Urothelium cell line (cell line): ENCODE data around the gene TMEM184A.
A peak's percentile ranks its signal among the peaks of the same experiment; 100 is the strongest.

Source experiments
- DNase-seq: peaks from one replicate; pipeline ENCODE4 v3.0.0; 2011; ENCODE audit warnings: low spot score, mixed read lengths
- FAIRE-seq: peaks from 2 replicates; lab custom pipeline; 2011; peaks lifted over from hg19 to GRCh38; lab: Jason Lieb, UNC

TMEM184A gene

DNA sequence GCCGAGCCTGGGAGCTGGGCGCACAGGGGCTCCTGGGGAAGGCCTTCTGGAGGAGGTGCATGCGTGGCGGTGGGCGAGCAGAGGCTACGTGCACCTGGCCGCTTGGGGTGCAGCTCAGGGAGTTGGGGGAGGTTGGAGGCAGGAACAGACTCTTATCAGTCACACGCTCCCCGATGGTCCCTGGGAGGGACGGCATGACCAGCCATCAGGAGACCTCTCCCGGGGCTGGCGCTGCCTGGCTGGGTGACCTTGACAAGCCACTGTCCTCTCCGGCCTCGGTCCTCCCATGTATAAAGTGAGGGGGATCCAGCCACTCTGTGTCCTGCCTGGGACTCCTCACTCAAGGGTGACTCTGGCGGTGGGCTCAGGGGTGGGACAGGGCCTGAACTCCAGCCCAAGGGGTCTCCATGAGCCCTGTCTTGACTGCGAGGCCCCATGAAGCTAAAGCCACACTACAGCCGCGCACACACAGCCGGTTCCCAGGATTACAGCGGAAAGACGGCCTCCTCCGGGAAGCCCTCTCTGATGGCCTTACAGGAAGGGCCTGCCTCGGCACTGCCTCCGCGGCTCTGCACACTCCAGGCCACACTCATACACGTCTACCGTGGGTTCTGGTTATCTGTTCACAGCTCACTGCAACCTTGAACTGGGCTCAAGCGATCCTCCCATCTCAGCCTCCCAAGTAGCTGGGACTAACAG lies 2.3 kb downstream of the TMEM184A start:
- FAIRE-seq (peak; percentile 88), DNase-seq (no peak)

DNA sequence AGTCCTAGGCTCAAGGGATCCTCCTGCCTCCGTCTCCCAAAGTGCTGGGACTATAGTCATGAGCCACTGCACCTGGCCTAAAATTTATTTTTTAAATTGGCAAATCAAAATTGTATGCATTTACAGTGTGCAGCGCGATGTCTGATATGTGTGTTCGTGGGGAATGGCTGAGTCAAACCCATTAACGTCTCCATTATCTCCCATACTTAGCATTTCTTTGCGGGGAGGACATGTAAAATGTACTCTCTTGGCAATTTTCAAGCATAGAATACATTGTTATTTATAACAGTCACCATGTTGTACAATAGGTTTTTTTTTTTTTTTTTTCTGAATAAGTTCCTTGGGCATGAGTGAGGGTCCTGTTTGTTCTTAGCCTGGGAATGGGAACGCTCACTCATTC lies 3.8 kb downstream of the TMEM184A start:
- no peak for DNase-seq
- FAIRE-seq, result peak; percentile 65

DNA sequence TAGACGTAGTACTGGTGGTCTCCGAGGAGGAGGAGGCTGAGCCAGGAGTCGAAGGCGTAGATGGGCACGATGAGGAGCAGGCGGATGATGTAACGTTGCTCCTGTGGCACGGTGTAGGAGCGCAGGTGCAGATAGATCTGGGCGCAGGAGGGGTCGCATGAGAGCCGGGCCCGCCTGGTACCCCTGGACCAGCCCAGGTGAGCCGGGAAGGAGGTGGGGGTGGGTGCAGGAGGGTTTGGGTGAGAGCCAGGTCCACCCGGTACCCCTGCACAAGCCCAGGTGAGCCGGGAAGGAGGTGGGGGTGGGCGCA lies 5.2 kb downstream of the TMEM184A start:
- DNase-seq (no peak), FAIRE-seq (peak; percentile 68)

DNA sequence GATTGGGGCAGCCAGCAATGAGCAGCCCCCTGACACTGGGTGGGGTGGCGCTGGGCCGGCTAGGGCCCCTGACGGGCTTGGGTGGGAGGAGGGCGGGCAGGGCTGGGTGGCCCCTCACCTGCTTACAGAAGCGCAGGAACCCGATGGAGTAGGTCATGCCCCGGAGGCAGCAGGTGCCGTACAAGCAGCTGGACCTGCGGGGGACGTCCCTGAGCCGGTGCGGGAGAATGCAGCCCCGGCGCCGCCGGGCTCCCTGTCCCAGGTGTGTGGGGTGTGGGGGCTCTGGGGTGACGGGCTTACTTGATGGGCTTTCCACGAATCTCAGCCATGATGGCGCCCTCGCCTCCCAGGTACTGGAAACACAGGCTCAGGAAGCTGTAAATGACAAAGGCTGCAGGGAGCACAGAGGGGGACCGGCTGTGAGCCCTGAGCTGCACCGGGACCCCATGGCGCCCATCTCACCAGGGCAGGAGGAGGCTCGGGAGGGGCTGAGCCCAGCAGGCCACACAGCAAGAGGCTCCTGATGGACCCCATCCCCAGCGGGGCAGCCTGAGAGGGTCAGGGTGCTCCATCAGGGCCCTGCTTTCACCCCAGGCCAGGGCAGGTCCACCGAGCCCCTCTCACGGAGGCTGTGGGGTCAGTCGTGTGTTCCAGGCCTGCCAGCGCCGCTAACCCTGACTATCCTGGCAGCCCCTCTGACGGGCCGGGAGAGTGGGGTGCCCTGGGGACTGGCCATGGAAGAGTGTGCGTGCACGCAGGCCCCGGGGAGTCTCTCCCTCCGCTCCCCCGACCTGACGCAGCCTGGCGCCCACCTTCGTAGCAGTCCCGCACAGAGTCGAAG lies 5.8 kb downstream of the TMEM184A start:
- DNase-seq (no peak), FAIRE-seq (peak; percentile 85)

DNA sequence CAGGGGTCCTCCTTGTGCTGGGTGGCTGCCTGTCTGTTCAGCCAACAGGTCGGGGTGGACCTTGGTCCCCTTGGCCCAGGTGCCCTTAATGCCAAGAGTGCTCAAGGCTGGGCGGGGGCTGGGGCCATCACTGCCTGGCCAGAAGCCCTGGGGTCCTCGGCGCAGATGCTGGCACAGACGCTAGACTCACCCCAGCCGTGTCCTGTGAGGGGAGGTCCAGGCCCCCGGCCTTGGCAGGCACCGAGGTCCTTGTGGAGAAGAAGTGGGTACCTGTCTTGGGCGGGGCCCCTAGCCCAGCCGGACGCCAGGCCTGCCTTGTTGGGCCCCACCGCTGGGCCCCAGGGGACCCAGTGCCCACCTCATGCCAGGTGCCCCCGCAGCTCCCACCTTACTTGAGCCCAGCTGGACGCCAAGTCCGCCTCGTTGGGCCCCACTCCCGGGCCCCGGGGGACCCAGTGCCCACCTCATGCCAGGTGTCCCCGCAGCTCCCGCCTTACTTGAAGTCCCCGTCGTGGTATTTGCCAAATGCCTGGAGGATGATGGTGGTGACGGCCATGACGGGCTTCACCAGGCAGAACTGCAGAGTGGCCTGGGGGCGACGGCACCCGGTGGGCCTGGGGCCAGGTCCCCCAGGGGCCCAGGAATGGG lies 6.5 kb downstream of the TMEM184A start:
- no peak for DNase-seq
- peak; percentile 5 for FAIRE-seq

DNA sequence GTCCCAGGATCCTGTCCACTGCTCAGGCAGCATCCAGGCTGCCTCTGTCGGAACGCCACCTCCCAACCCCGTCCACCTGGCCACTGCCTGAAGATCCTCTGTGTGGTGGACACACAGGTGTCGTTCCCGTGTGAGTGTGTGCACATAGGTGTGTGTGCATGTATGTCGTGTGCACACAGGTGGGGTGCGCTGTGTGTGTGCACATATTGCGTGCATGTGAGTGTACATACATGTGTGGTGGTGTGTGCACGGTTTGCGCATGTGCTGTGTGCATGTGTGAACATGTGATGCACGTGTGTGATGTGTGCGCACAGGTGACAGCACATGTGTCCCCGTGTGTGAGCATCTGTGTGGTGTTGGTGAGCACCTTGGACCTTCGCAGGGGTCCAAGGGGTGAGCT lies 7.1 kb downstream of the TMEM184A start:
- FAIRE-seq (peak; percentile 100), DNase-seq (no peak)

DNA sequence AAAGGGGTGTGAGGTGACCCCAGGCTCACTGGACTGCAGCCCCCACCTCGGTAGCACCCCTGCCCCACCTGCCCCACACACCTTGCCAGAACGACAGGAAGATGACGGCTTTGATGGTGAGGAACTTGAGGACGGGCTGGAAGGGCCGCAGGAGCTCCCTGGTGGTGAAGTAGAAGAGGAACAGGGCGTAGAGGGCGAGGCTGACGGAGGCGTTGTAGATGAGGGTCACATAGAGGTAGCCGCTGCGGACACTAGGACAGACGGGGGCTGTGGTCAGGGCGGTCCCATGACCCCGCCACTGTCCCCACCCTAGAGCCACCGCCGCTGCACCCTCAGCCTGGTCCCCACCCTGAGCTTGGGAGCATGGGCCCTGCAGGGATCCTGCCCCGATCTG lies 7.6 kb downstream of the TMEM184A start:
- no peak for DNase-seq
- FAIRE-seq, result peak; percentile 96

DNA sequence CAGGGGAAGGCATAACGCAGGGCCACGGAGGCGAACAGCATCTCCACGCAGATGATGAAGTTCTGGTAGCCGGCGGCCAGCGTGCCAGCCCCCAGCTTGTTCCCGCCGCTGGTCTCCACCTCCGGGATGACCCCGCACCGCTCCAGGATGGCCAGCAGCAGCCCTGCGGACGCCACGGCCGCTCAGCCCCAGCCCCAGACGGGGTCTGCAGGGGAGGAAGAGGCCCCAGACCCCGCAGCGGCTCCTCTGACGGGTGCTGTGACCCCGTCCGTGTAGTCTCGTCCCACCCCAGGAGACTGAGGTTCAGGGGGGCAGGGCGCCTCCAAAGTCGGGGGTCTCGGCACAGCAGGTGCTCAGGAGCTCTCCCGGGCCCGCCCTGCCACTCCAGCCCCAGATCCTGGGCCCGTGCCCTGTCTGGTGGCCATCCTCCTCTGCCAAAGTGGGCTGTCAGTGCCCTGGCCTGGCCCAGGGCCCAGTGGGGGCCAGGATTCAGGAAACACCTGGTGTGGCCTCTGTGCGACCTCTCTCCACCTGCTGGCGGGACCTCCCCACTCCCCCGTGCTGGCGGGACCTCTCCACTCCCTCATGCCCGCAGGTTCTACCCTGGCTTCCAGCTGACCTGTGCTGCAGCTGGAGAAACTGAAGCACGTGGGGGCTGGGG lies 8.1 kb downstream of the TMEM184A start:
- DNase-seq (no peak), FAIRE-seq (peak; percentile 95)

DNA sequence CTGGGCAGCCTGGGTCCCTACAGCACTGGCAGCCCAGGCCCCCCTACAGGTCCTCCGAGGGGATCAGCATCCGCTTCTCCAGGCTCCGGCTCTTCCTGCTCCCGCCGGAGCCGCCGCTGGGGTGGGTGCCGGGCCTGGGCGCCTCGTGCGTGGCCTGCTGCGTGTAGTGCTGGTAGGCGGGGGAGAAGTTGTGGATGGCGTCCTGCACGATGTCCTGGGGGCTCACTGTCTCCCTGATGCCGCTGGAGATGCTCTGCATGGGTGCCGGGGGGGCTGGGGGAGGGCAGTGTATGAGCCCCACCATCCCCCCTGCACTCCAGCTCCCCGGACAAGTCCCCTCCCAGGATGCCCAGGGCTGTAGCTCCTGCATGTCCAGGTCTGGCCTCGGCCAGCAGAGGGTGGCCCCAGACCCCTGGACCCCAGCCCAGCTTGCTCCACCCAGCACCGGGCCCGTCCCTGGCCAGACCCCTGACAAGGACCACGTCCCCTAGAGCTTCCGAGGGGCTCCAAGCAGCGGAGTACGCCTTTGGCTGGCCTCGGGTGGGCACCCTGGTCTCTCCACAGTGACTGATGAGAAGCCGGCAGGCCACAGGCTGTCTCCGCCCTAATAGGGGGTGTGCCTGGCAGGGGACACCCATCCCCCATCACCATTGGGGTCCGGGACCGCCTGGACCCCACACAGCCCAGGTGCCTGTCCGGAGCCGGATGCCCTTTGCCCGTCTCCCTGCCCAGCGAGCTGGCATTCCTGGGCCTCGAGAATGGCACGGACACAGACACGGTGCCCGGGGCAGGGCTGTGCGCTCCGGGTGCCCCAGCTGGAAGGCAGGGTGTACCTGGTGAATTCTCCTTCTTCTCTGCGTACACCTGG lies 8.9 kb downstream of the TMEM184A start:
- no peak for FAIRE-seq

DNA sequence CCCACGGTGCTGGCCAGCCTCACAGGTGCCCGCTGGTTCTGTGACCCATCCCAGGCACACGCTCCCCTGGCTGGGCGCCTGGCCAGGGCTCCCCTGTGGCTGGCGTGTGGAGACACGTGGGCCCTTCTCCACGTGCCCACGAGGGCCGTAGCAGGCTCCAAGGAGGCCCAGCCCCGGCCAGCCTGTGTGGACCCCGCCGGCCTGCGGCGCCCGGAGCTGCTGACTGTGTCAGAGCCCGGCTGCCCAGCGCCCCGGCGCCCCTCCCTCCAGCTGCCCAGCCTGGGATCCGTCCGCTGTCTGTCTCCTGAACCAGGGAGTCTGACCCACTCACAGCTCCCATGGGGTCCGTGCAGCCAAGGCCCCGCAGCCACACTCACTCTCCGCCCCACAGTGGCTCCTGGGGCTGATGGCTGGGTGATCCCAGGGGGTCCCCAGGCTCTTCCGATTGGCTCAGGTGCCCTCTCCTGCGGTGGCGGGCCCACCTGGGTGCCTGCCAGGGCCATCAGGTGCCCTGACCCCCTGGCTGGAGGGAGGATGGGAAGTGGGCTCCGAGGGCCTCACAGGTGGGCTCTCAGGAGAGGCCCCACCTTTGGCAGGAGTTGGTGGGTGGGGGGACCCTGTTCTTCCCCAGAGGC lies 9.6 kb downstream of the TMEM184A start:
- DNase-seq (no peak), FAIRE-seq (no peak)

More for the DNA sequence above, 8.9 kb downstream of the TMEM184A start:
- DNase-seq, result no peak

DNA sequence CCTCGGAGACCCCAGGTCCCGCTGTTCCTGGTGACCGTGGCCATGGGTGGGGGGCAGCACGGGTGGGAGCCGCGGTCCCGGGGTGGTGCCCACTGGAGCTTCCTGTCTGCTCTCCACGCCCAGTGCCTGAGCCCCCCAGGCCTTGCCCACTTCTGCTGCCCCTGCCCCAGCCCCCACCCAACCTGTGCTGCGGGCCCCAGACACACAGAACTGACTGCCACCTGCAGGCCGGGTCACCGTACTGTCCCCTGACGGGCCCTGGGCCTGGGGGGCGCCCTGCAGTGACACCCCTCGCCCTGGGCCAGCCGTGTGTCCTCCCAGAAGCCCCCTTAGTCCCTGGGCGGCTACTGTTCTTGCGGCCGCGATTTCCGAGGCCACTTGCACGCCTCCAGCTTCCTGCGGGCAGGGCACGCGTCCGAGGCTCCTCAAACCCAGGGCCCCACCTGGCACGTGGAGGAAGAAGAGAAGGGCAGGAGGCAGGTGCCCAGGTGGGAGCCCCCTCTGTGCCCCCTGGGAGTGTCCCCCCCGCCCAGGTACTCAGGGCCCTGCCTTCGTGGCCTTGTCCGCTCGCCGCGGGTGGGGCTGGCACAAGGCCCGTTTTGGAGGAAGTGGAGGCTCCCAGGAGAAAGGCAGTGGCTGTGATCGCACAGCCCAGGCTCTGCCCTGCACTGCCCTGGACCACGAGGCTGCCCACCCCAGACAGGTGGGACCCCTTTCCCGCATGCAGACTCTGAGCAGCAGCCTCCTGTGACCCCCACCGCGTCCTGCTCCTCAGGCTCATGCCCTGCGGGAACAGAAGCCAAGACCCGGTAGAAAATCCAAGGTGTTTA lies 10.4 kb downstream of the TMEM184A start:
- FAIRE-seq (peak; percentile 74), DNase-seq (no peak)

DNA sequence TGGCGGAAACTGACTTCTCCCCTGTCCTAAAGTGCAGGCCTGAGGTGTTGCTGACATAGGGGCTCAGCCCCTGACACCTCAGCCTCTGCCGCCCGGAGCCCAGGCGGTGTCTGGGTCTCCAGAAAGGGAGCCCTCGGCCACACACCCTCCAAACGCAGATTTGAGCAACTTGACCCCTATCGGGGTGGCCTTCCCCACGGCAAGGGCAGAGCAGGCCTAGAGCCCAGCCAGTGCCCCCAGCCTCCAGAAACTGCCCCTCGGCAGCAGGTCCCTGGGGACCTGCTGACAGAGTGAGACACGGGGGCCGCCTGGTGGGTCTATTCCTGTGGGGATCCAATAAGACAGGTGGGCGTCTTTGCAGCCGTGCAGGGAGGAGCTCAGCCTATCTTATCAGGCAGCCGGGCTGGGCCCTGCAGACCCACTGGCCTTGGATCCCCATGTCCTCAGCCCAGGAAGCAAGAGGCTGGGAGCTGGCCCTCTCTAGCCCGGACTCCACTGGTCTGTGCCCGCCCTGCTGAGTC lies 11.0 kb downstream of the TMEM184A start:
- FAIRE-seq, result peak; percentile 5
- no peak for DNase-seq

DNA sequence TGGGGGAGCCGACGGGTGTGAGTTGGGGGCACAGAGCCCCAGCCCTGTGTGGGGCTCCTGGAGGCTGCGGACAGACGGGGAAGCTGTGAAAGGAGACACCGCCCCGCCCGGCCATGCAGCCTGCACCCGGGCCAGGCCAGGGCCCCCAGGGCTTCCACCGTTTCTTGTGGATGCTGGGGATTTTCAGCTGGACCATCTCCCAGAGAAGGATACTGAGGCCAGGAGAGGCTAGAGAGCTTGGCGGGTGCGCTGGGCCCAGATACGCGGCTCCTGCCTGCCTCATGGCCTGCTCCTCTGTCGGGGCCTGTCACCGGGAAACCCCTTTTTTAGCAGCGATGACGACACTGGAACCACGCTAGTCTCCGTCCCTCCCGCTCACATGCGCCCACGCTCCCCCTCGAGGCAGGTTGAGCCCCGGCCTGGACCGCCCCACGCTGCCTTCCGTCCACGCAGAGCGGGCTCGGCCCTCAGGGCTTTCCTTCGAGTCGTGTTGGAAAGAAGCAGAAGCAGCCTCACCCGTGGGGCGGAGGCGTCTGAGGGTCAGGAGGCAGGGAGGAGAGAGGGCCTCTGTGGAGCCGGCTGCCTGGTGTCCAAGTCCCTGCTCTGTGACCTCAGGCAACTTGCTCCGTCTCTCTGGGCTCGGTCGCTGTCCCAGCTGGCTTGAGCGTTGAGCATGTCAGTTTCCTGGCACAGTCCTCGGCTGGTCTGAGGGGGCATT lies 11.7 kb downstream of the TMEM184A start:
- DNase-seq (no peak), FAIRE-seq (peak; percentile 68)

DNA sequence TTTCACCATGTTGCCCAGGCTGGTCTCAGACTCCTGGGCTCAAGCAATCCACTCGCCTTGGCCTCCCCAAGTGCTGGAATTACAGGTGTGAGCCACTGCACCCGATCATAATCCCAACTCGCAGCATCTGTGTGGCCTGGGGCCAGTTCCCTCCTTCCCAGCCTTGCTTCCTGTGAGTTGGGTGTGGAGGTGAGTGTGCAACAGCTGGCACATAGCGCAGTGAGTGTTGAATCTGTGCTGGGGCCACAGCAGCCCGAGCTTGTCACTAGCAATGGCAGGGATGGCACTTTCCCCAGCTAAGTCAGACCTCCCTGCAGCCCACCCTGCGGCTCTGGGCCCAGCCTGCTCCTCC lies 12.2 kb downstream of the TMEM184A start:
- FAIRE-seq, result peak; percentile 91
- DNase-seq, result no peak

DNA sequence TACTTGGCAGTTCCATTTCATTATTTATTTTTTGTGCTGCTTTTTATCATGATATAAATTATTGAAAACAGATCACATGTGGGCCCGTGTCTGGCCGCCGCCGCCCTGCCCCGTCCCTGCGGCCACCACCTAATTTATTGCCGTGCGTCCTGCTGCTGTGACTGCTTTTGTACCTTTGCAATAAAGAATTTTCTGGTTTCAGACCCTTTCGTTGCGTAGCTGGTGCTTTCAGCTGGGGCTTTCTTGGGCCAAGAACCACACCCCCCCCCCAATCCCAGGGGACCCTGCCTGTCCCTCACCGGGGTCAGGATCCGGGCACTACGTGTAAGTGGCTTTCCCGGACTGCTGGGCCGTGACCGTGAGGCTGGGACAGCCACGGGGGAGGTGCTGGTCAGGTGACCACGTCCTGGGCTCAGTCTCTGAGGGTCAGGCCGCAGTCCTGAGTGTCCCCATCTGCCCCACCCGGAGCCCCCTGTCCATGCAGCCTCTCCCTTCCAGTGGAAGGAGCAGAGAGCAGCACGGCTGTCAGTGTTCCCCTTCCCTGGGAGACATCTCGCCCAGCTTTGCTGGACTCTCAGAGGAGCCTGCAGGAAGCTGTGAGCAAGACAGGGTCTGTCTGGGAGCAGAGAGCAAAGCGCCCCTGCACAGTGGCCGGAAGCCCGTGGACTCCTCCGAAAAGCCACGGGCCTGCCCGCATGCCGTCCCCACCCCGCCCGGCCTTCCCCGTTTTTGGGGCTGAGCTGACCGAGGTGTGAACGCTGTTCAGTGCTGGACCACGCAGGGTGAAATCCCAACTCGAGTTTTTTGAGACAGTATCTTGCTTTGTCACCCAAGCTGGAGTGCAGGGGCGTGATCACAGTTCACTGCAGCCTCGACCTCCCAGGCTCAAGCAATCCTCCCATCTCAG lies 12.9 kb downstream of the TMEM184A start:
- no peak for DNase-seq
- peak; percentile 91 for FAIRE-seq

DNA sequence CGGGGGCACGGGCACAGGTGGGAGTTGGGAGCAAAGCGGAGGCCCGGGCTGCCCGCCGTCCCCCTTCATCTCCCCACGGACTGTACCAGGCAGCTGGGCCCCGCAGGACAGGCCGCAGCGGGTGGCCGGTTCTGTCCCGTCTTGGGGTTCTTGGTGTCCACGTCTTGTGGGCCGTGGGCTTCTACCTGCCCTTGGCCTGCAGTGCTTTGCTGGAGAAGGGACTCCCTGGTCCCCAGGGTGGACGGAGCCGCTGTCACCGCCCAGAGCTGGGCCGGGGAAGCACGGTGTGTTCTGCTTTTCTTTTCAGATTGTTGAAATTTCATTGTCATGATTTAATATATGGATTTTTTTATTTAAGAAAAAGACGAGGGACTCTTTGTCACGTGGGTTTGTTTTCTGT lies 13.7 kb downstream of the TMEM184A start:
- FAIRE-seq (no peak), DNase-seq (no peak)

DNA sequence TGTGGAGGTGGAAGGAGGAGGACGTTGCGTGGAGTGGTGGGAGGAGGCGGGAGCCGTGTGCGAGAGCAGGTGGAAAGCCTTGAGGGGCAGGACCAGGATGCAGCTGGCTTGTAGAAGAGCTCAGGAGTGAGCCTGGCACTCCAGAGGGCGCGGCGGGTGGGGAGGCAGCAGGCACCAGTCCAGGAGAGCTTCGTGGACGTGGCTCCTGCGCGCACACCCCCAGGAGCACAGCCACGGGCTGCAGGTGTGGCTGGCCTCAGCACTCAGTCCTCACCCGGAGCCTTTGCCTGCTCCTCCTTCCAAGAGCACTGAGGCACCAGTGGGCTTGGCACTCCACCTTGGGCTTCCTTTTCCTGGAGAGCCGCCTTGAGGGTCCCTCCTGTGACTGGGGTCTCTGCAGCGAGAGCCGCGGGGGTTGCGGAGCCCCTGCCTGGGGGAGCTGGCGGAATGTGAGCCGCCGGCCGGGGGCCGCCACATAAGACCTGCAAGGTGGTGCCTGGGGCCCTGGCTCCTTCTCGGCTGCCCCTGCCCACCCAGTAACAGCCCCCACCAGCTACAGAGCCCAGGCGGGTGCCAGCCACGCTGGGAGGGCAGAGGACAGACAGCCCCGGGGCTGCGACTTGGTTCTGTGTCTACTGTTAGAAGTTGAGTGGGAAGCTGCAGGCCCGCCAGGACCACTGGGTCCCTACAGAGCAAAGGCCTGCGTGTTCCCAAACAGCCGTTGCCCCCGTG lies 14.4 kb downstream of the TMEM184A start:
- FAIRE-seq, result no peak
- DNase-seq, result no peak
